Upper lobe of left lung (tissue), 4 donors: Measurements from ENCODE around the gene CALM3.

Experiments
- CTCF ChIP-seq, 6 experiments: fragments of 450-650 bp in 4 of 6; fragments of 200-600 bp in 2 of 6; sonication (generic) in 2 of 6; IDR thresholded peaks; one replicate each; pipeline ENCODE4 v1.5.1; 2016 to 2019; ENCODE audit warnings: antibody characterized with exemption in 6 of 6
- EP300 ChIP-seq, 4 donors: sonication (generic); formaldehyde crosslinking; IDR thresholded peaks; one replicate each; pipeline ENCODE4 v1.5.1; 2017; ENCODE audit warnings: antibody characterized with exemption in 4 of 4, control low read depth in 2 of 4
- POLR2A ChIP-seq, 4 donors: fragments of 450-650 bp; IDR thresholded peaks; one replicate each; pipeline ENCODE4 v1.5.1; 2016 to 2017; ENCODE audit warnings: antibody characterized with exemption in 4 of 4, mild to moderate bottlenecking in 2 of 4

- TF ChIP-seq CTCF (IDR thresholded peaks at IDR 0.05) = no peak
- TF ChIP-seq EP300 (IDR thresholded peaks at IDR 0.05) = no peak
- TF ChIP-seq POLR2A (IDR thresholded peaks at IDR 0.05) = no peak
Measured at GRCh38 chr19:46617601-46618000, 16.5 kb downstream of the CALM3 start.
